Upper lobe of left lung (tissue), 6 donors: Measurements from ENCODE around the gene CUBN. TPM values are rescaled to one million over a fixed set of nuclear protein-coding genes. Genes with fewer than 3 reads are reported as not detected.

Experiments used
- ATAC-seq, 2 donors: fragments of 200-7000 bp; cut with Tn5 transposase; one replicate each; pipeline ENCODE4 v1.9.1; 2022; ENCODE audit warnings: mild to moderate bottlenecking in 2 of 2, moderate library complexity in 2 of 2; ENCODE audit not compliant: low FRiP score in 2 of 2
- DNase-seq, 2 donors: peaks; one replicate each; pipeline ENCODE4 v3.0.0-alpha.2; 2019 to 2020
- H3K27ac ChIP-seq, 4 donors: fragments of 200-600 bp; sonication (generic); one replicate each; pipeline ENCODE4 v1.5.1; 2016 to 2019
- H3K27me3 ChIP-seq, 4 donors: fragments of 200-600 bp; sonication (generic); one replicate each; pipeline ENCODE4 v1.5.1; 2017 to 2019
- H3K36me3 ChIP-seq, 4 donors: fragments of 200-600 bp; sonication (generic); one replicate each; pipeline ENCODE4 v1.5.1; 2016 to 2019
- H3K4me1 ChIP-seq, 4 donors: fragments of 200-600 bp; sonication (generic); one replicate each; pipeline ENCODE4 v1.5.1; 2018 to 2019
- H3K4me3 ChIP-seq, 4 donors: fragments of 200-600 bp; sonication (generic); one replicate each; pipeline ENCODE4 v1.5.1; 2017 to 2019; ENCODE audit warnings: mild to moderate bottlenecking in 2 of 4, moderate library complexity in 1 of 4
- H3K9me3 ChIP-seq, 4 donors: fragments of 200-600 bp; sonication (generic); one replicate each; pipeline ENCODE4 v1.5.1; 2018 to 2019
- EP300 ChIP-seq, 4 donors: sonication (generic); formaldehyde crosslinking; IDR thresholded peaks; one replicate each; pipeline ENCODE4 v1.5.1; 2017; ENCODE audit warnings: antibody characterized with exemption in 4 of 4, control low read depth in 2 of 4
- POLR2A ChIP-seq, 4 donors: fragments of 450-650 bp; IDR thresholded peaks; one replicate each; pipeline ENCODE4 v1.5.1; 2016 to 2017; ENCODE audit warnings: antibody characterized with exemption in 4 of 4, mild to moderate bottlenecking in 2 of 4
- POLR2AphosphoS5 ChIP-seq, 2 donors: sonication (generic); formaldehyde crosslinking; IDR thresholded peaks; one replicate each; pipeline ENCODE4 v1.5.1; 2017; ENCODE audit warnings: antibody characterized with exemption in 2 of 2
- WGBS, 2 donors: methylation state at CpG; one replicate each; pipeline ENCODE4 v1.1.5; 2017 to 2018; 5-methylcytosine and 5-hydroxymethylcytosine counted together
- total RNA-seq, 6 donors: library from RNA; depleted of rRNA in 4 of 6; stranded (reverse); fragments of >200 nt in 4 of 6; gene quantifications; one replicate each; pipeline versions ENCODE4 v1.1.0 to v1.2.1, GENCODE V29; 2016 to 2021
- TF ChIP-seq, protein P1 (sequence below), 6 experiments: fragments of 450-650 bp in 4 of 6; fragments of 200-600 bp in 2 of 6; sonication (generic) in 2 of 6; IDR thresholded peaks; one replicate each; pipeline ENCODE4 v1.5.1; 2016 to 2019; ENCODE audit warnings: antibody characterized with exemption in 6 of 6
- donor health status: DM: no; HTN: no; CAD: no; lungs with moderate emphysema.
- donor health status: DM: no; HTN: yes; CAD: no; lungs with severe emphysema.

Gene CUBN
- total RNA-seq, 6 donors from 2014 or later: 1.0 to 9.4 (median 5.3) TPM

DNA sequence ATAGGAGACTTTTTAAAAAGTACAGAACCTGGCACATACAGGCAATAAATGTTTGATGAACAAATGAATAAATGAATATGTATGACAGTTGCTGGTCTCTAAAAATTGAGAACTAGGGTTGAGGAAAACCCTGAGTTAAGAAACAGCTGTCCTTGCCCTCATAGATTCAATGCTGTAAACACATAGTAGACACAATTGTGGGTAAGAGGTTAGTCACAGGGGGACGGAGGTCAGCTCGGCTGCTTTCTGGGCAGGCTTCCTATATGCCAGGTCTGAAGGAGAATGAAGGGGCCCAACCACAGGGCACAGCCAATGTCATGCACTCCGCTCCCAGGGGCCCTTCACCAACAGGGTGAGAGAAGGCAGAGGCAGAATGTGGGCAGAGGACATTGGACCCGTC, 169.1 kb downstream of the CUBN start:
- ATAC-seq (no peak), DNase-seq (no peak)
- Histone ChIP-seq H3K4me3 (no peak overlapping the region), H3K27ac (no peak overlapping the region), H3K9me3 (no peaks in the 10 kb centered on the region), H3K36me3 (no peaks in the 10 kb centered on the region), H3K27me3 (no peaks in the 10 kb centered on the region), H3K4me1 (no peaks in the 10 kb centered on the region)
- no peak for TF ChIP-seq EP300 (IDR thresholded peaks at IDR 0.05)
- TF ChIP-seq POLR2AphosphoS5 (IDR thresholded peaks at IDR 0.05): no peak
- WGBS, 2 donors: 93 to 98% methylated on average over 4 of the region's 4 CpGs

DNA sequence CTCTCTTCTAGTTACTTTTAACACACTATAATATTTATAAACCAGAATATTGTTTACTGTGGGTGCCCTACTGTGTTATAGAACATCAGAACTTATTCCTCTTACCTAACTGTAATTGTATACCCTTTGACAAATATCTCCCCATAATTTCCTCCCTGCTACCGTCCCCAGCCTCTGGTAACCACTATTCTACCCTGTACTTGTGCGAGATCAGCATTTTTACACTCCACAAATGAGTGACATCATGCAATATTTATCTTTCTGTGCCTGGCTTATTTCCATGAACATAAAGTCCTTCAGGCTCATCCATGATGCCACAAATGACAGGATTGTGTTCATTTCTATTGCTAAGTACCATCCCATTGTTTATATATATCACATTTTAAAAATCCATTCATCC, 172.6 kb downstream of the CUBN start:
- no peaks in the 10 kb centered on the region for H3K36me3 ChIP-seq
- WGBS, 2 donors: 82 to 92% methylated on average over 2 of the region's 2 CpGs
- H3K27ac ChIP-seq: no peak overlapping the region
- DNase-seq (no peak), ATAC-seq (no peak)
- H3K4me3 ChIP-seq: no peak overlapping the region
- no peaks in the 10 kb centered on the region for H3K27me3 ChIP-seq
- H3K9me3 ChIP-seq: no peaks in the 10 kb centered on the region
- H3K4me1 ChIP-seq: peaks cover 0 to 6% (median 4%) of the 10 kb centered on the region in 4 donors
- no peak for TF ChIP-seq POLR2A (IDR thresholded peaks at IDR 0.05)
- TF ChIP-seq, protein P1, sequence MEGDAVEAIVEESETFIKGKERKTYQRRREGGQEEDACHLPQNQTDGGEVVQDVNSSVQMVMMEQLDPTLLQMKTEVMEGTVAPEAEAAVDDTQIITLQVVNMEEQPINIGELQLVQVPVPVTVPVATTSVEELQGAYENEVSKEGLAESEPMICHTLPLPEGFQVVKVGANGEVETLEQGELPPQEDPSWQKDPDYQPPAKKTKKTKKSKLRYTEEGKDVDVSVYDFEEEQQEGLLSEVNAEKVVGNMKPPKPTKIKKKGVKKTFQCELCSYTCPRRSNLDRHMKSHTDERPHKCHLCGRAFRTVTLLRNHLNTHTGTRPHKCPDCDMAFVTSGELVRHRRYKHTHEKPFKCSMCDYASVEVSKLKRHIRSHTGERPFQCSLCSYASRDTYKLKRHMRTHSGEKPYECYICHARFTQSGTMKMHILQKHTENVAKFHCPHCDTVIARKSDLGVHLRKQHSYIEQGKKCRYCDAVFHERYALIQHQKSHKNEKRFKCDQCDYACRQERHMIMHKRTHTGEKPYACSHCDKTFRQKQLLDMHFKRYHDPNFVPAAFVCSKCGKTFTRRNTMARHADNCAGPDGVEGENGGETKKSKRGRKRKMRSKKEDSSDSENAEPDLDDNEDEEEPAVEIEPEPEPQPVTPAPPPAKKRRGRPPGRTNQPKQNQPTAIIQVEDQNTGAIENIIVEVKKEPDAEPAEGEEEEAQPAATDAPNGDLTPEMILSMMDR (IDR thresholded peaks at IDR 0.05): no peak
- no peak for TF ChIP-seq EP300 (IDR thresholded peaks at IDR 0.05)
- no peak for TF ChIP-seq POLR2AphosphoS5 (IDR thresholded peaks at IDR 0.05)

DNA sequence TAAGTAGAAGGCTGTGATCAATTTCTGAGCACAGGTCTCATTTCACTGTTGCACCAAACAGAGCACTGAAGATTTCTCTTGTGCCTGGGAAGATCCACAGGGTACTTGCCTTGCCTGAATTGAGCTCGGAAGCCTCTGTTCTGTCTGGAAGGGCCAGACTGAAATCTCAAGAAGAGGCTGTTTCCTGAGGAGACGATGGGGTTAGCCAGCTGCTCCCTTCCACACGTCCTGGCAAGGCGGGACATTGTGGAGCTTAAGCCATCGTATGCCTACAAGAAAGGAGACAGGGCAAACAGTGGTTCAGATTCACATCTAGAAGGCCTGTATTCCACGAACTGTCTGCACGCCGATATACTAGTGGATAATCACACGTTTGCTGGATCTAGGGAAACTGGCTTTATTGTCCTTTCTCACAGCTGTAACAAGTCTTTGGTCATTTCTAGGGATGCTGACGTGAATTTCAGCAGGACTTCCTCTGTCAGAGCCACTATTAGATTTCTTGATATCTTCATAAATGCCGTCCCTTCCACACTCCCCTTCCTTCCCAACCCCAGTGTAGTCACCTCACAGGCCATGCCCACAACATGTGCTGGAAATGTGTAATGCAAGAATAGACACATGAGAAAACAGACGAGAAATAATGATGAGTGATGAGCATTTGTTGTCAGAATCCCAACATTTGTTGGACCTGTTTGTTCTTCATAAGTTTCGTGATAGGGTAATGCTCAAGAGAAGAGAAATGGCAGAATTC, 175.2 kb downstream of the CUBN start:
- no peak for ATAC-seq
- WGBS, 2 donors: 82 to 94% methylated on average over 10 to 13 of the region's 13 CpGs

DNA sequence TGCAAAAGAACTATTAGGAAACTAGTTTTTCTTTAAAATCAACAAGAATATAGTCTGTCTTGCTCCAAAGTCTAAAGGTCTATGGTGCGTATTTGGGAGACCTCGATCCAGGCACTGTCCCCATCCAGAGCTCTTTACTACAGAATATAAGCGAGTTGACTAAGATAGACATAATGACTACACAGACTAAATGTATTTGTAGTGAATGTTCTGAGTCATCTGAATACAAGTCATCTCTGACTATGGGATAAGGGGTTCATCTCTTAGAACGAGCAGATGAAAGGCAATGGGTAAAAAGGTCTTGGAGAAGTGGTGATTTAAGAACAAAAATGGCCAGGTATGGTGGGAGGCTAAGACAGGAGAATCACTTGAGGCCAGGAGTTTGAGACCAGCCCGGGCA, 176.3 kb downstream of the CUBN start:
- Histone ChIP-seq H3K27ac (peak overlapping the region in 1 of 4 donors; percentile 39), H3K36me3 (no peaks in the 10 kb centered on the region), H3K27me3 (no peaks in the 10 kb centered on the region), H3K9me3 (no peaks in the 10 kb centered on the region), H3K4me3 (no peak overlapping the region), H3K4me1 (peaks cover 0 to 9% (median 6%) of the 10 kb centered on the region in 4 donors)
- no peak for DNase-seq
- no peak for ATAC-seq
- TF ChIP-seq, protein P1 (IDR thresholded peaks at IDR 0.05): no peak
- TF ChIP-seq EP300 (IDR thresholded peaks at IDR 0.05) (no peak), POLR2AphosphoS5 (IDR thresholded peaks at IDR 0.05) (no peak)
- 98 to 99% methylated on average over 5 of the region's 5 CpGs for WGBS, 2 donors

More for the DNA sequence above, 175.2 kb downstream of the CUBN start:
- no peak overlapping the region for H3K4me3 ChIP-seq
- H3K4me1 ChIP-seq: peaks cover 0 to 9% (median 6%) of the 10 kb centered on the region in 4 donors
- no peaks in the 10 kb centered on the region for H3K36me3 ChIP-seq
- no peak for DNase-seq
- TF ChIP-seq POLR2A (IDR thresholded peaks at IDR 0.05) (no peak), EP300 (IDR thresholded peaks at IDR 0.05) (no peak), POLR2AphosphoS5 (IDR thresholded peaks at IDR 0.05) (no peak)
- TF ChIP-seq, protein P1 (IDR thresholded peaks at IDR 0.05): no peak
- no peaks in the 10 kb centered on the region for H3K27me3 ChIP-seq
- no peaks in the 10 kb centered on the region for H3K9me3 ChIP-seq
- no peak overlapping the region for H3K27ac ChIP-seq

DNA sequence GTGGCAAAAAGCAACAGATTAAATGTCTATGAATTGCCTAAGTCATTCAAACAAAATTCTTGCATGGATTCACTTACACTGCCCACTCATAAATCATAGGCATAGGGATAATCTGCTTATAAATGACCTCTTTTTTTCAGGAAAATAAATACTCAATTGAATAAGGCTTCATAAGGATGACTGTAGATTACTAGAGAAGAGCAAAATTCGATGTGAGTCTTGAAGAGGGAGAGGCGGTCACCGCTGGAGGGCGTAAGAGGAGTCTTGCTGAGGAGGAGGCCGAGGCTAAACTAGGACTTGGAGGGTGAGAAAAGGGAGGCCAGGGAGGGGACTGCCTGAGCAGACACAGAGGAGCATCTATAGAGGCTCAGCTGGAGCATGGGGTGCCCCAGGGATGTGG, 177.0 kb downstream of the CUBN start:
- TF ChIP-seq POLR2AphosphoS5 (IDR thresholded peaks at IDR 0.05) (no peak), EP300 (IDR thresholded peaks at IDR 0.05) (no peak), POLR2A (IDR thresholded peaks at IDR 0.05) (no peak)
- TF ChIP-seq, protein P1 (IDR thresholded peaks at IDR 0.05): no peak
- Histone ChIP-seq H3K4me3 (no peak overlapping the region), H3K4me1 (peaks cover 0 to 9% (median 6%) of the 10 kb centered on the region in 4 donors), H3K27me3 (no peaks in the 10 kb centered on the region), H3K36me3 (no peaks in the 10 kb centered on the region), H3K9me3 (no peaks in the 10 kb centered on the region), H3K27ac (peak overlapping the region in 1 of 4 donors; percentile 39)
- no peak for ATAC-seq
- 82 to 86% methylated on average over 5 of the region's 5 CpGs for WGBS, 2 donors
- DNase-seq: no peak
